AG09309 (cell line): Measurements from ENCODE around the gene TBC1D9B.
"Not testable (repeated sequence)": the region's sequence is repeated elsewhere in the genome, so short reads cannot be mapped to it uniquely, and the experiment has no call there.

Experiments used
- DNase-seq: peaks from one replicate; pipeline ENCODE4 v3.0.0-alpha.2; 2010; ENCODE audit warnings: low read depth
- H3K4me3 ChIP-seq: 2 replicates; pipeline ENCODE4 v1.5.1; 2011; ENCODE audit warnings: mild to moderate bottlenecking, low read depth, low read length, moderate library complexity; ENCODE audit not compliant: control insufficient read depth
- TF ChIP-seq, protein P1 (sequence below): IDR thresholded peaks from 2 replicates; pipeline ENCODE4 v1.5.1; 2011; ENCODE audit warnings: mild to moderate bottlenecking, low read depth, low read length, inconsistent platforms; ENCODE audit not compliant: insufficient read depth, control insufficient read depth; ENCODE audit errors: missing control alignments

TBC1D9B gene

DNA sequence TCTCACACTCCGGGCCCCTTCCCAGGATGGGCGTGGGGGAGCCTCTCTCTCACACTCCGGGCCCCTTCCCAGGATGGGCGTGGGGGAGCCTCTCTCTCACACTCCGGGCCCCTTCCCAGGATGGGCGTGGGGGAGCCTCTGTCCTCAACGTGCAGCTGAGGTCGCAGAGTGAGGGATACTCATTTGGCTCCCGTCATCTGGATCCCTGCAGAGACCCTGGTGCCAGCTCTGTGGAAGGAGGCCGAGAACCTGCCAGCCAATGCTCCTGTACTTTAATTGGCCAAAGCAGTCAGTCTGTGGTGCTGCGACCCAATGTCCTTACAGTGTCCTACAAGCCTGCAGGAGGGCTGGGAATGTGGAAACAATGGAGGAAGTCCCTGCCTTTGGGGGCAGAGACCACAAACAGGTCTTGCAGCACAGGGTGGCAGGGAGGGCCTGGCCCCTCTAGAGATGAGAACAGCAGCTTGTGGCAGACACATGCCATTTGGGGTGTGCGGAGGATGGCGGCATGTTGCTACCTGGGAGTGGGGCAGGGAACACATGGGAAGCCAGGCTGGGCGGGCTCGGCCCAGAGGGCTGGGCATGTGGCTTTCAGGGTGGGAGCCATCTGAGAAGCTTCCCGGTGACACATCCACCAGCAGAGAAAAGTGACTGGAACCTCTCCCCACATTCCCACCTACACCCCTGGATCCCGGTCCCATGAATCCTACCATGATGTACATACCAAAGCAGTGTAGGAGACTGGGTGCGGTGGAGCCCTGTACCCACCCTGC lies 35.5 kb downstream of the TBC1D9B start:
- no peak for DNase-seq
- H3K4me3 ChIP-seq = no peak overlapping the region
- TF ChIP-seq, protein P1, sequence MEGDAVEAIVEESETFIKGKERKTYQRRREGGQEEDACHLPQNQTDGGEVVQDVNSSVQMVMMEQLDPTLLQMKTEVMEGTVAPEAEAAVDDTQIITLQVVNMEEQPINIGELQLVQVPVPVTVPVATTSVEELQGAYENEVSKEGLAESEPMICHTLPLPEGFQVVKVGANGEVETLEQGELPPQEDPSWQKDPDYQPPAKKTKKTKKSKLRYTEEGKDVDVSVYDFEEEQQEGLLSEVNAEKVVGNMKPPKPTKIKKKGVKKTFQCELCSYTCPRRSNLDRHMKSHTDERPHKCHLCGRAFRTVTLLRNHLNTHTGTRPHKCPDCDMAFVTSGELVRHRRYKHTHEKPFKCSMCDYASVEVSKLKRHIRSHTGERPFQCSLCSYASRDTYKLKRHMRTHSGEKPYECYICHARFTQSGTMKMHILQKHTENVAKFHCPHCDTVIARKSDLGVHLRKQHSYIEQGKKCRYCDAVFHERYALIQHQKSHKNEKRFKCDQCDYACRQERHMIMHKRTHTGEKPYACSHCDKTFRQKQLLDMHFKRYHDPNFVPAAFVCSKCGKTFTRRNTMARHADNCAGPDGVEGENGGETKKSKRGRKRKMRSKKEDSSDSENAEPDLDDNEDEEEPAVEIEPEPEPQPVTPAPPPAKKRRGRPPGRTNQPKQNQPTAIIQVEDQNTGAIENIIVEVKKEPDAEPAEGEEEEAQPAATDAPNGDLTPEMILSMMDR = no peak

DNA sequence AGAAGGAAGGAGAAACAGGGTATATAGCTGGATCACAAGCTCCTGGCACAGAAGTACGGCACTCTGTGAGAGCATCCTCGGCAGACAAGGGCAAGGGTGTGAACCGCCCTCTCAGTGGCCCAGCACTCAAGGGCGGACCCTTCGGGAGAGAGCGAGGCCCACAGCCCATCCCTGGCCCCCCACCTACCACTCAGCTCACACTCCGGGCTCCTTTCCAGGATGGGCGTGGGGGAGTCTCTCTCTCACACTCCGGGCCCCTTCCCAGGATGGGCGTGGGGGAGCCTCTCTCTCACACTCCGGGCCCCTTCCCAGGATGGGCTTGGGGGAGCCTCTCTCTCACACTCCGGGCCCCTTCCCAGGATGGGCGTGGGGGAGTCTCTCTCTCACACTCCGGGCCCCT lies 36.2 kb downstream of the TBC1D9B start:
- not testable (repeated sequence) for H3K4me3 ChIP-seq, DNase-seq

DNA sequence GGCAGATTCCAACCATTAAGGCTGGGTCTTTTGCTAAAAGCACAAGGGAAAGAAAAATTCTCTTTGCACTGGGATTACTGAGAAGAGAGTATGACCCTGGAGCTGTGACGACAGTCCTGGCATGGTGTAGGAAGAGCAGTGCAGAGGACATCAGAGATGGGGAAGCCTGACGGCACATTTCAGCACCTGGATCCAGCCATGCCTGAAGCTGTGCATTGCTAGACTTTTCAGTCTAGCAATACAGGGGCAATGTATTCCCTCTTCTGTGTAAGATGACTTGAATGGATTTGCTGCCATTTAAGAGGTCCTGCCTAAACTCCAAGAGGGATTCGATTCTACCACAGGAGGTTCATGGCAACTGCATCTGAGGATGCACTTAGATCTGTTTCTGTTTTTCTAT lies 36.7 kb downstream of the TBC1D9B start:
- TF ChIP-seq, protein P1 = no peak
- DNase-seq = no peak
- no peak overlapping the region for H3K4me3 ChIP-seq

DNA sequence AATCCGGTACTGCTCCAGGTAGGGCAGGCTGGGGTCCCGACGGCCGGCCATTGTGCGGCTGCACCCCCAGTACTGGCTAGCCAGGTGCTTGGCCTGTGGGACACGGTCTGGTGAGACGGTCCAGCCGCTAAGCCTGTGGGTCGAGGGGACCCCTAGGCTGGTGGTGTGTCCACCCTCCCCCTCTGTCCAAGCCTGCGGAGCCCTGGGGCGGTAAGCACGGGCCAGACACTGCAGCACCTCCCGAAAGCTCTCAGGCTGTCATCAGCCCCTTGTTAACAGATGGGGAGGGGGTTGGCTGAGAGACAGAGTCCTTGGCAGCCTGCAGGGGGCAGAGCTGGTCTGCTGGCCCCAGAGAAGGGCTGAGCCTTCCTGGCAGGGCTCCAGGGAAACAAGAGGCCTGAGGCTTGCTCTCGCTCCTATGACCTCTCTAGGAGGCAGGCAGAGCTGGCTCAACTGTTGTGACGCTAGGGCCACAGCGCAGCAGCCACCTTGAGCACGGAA lies 37.2 kb downstream of the TBC1D9B start:
- TF ChIP-seq, protein P1 = no peak
- no peak overlapping the region for H3K4me3 ChIP-seq
- DNase-seq = no peak

DNA sequence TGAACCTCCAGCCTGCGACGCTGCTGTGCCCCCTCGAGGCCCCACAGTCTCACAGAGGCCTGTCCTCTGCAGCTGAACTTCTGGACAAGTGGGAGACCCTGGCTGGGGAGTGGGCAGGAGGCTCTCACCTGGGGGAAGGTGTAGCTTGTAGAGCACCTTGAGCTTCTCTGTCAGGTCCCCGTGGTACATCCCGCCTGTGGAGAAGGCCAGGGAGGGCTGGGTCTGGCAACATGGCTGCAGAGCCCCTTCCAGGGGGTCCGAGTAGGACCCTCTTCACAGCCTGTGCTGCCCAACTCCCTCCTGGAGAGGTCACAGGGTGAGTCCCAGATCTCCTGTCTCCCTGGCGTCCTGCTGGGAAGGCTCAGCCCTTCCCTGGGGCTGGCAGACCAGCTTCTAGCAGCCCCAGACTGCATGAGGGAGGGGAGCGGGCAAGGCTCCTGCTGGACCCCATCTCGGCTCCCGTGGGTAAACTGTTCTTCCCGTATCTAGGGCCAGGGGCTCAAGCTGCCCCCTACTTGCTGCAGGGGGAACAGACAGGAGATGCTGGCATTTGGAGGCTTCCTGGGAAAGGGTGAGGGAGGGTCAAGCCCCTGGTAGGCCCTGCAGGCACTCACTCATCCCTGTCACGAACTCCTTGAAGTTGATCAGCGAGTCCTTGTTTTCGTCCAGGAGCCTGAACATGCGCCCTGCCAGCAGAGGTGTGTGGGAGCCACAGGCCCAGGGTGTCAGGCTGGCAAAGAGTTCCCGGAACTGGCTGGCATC lies 37.9 kb downstream of the TBC1D9B start:
- DNase-seq = no peak
- no peak overlapping the region for H3K4me3 ChIP-seq
- TF ChIP-seq, protein P1 = no peak

DNA sequence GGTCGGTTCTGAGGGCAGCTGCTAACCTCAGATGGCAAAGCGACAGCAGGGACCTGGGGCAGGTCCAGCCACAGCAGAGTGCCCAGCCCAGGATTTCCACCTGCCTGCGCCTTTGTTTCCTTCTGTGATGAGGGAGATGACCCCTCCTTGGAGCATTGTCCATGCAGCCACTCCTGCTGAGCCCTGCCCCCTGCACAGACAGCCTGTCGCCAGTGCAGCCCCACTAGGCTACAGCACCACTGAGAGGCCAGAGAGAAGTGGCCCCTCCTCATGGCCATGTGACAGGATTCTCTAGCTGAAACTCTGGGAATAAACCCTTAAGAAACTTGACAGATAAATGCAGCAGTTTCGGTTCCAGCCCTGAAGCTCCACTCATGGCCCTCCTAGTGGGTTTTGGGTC lies 38.6 kb downstream of the TBC1D9B start:
- TF ChIP-seq, protein P1 = no peak
- H3K4me3 ChIP-seq = no peak overlapping the region
- DNase-seq = no peak

DNA sequence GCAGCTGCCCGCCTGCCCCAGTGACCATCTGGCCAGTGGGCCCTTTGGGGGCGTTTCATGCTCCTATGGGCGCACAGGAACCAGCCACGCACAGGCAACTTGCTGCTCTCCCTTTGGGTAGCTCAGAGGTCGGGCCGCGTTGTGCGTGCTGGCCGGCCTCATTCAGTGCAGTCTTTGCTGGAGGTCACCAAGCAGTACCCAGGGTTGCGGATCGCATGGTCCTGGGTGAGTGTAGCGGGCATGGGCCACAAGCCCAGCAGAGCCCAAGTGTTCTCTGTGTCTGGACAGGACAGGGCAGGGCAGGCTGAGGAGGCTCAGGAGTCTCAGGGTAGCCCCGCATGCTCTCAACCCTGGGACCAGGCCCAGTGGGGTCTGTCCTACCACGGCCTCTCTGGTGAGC lies 39.2 kb downstream of the TBC1D9B start:
- DNase-seq = no peak
- H3K4me3 ChIP-seq = no peak overlapping the region
- TF ChIP-seq, protein P1 = no peak
